IMR-90 (cell line): ENCODE measurements around the gene ATG10. TPM values are rescaled to one million over a fixed set of nuclear protein-coding genes. Genes with fewer than 3 reads are reported as not detected.

Experiments
- ATAC-seq: fragments of 200-7000 bp; cut with Tn5 transposase; 2 replicates; pipeline ENCODE4 v1.9.1; 2020; ENCODE audit warnings: low read depth, mild to moderate bottlenecking, moderate library complexity
- BruUV-seq: library from RNA; stranded (reverse); fragments of 400-500 nt; replicated peaks from 2 replicates; lab custom pipeline; 2021; lab: Mats Ljungman, UMichigan
- CTCF ChIA-PET: fragments of 300-600 bp; formaldehyde crosslinking; extraction: SDS; loops from one replicate; lab custom pipeline; 2021; ENCODE audit warnings: antibody characterized with exemption; lab: Yijun Ruan, JAX
- POLR2A ChIA-PET: fragments of 300-600 bp; sonication (Branson Sonifier 250); formaldehyde crosslinking; loops from one replicate; lab custom pipeline; 2022; ENCODE audit warnings: antibody characterized with exemption; ENCODE audit not compliant: unreplicated experiment; lab: Charles Lee
- DNase-seq: peaks from one replicate; pipeline ENCODE4 v3.0.0; 2013
- H2AFZ ChIP-seq: replicated peaks from 2 replicates; pipeline ENCODE3; 2013; ENCODE audit warnings: low read length, mild to moderate bottlenecking; ENCODE audit not compliant: poor library complexity
- H2AK5ac ChIP-seq: 2 replicates; pipeline ENCODE4 v1.6.1; 2013; ENCODE audit warnings: low read depth, low read length, inconsistent platforms
- H2AK9ac ChIP-seq: replicated peaks from 2 replicates; pipeline ENCODE3; 2013; ENCODE audit warnings: mild to moderate bottlenecking, low read depth, low read length, moderate library complexity; ENCODE audit not compliant: poor library complexity
- H2BK120ac ChIP-seq: 2 replicates; pipeline ENCODE4 v1.6.1; 2013; ENCODE audit warnings: low read depth, low read length, inconsistent platforms
- H2BK15ac ChIP-seq: 3 replicates; pipeline ENCODE4 v1.6.1; 2013; ENCODE audit warnings: low read depth, low read length, inconsistent platforms
- H2BK20ac ChIP-seq: 2 replicates; pipeline ENCODE4 v1.6.1; 2013; ENCODE audit warnings: low read depth, mild to moderate bottlenecking, inconsistent platforms, low read length, moderate library complexity
- H2BK5ac ChIP-seq: 2 replicates; pipeline ENCODE4 v1.6.1; 2013; ENCODE audit warnings: mild to moderate bottlenecking, low read depth, low read length, inconsistent platforms; ENCODE audit not compliant: poor library complexity, severe bottlenecking
- H3K14ac ChIP-seq: replicated peaks from 2 replicates; pipeline ENCODE4 v1.6.1; 2013; ENCODE audit warnings: low read depth, low read length, inconsistent platforms
- H3K18ac ChIP-seq: 2 replicates; pipeline ENCODE4 v1.6.1; 2013; ENCODE audit warnings: low read depth, low read length, control low read depth
- H3K23ac ChIP-seq: 2 replicates; pipeline ENCODE4 v1.6.1; 2013; ENCODE audit warnings: low read depth, low read length, inconsistent platforms
- H3K27ac ChIP-seq: 2 replicates; pipeline ENCODE4 v1.5.1; 2013; ENCODE audit warnings: mild to moderate bottlenecking, control low read depth, low read length; ENCODE audit not compliant: insufficient read depth
- H3K27me3 ChIP-seq: 2 replicates; pipeline ENCODE4 v1.6.1; 2013; ENCODE audit warnings: low read length; ENCODE audit not compliant: control insufficient read depth, insufficient read depth
- H3K36me3 ChIP-seq: 2 replicates; pipeline ENCODE4 v1.6.1; 2013; ENCODE audit warnings: low read length, mixed read lengths; ENCODE audit not compliant: control insufficient read depth, insufficient read depth
- H3K4ac ChIP-seq: 2 replicates; pipeline ENCODE4 v1.6.1; 2013; ENCODE audit warnings: low read depth, low read length, inconsistent platforms
- H3K4me1 ChIP-seq: 2 replicates; pipeline ENCODE4 v1.6.1; 2013; ENCODE audit warnings: low read length, mixed read lengths; ENCODE audit not compliant: control insufficient read depth, insufficient read depth
- H3K4me2 ChIP-seq: 2 replicates; pipeline ENCODE4 v1.6.1; 2013; ENCODE audit warnings: low read depth, mild to moderate bottlenecking, control low read depth, low read length, moderate library complexity
- H3K4me3 ChIP-seq: 2 replicates; pipeline ENCODE4 v1.5.1; 2013; ENCODE audit warnings: low read depth, mild to moderate bottlenecking, control low read depth, low read length, moderate library complexity; ENCODE audit not compliant: insufficient read depth
- H3K56ac ChIP-seq: 2 replicates; pipeline ENCODE4 v1.6.1; 2013; ENCODE audit warnings: low read length, inconsistent platforms; ENCODE audit not compliant: insufficient read depth; ENCODE audit errors: extremely low read depth
- H3K79me1 ChIP-seq, 2 experiments: 2 replicates each; pipeline ENCODE4 v1.6.1; 2013; ENCODE audit warnings: low read length in 2 of 2, inconsistent platforms in 1 of 2, low read depth in 1 of 2
- H3K9ac ChIP-seq: 2 replicates; pipeline ENCODE4 v1.6.1; 2013; ENCODE audit warnings: low read depth, low read length, control low read depth
- H3K9me1 ChIP-seq: 2 replicates; pipeline ENCODE4 v1.6.1; 2013; ENCODE audit warnings: low read length, inconsistent platforms; ENCODE audit not compliant: insufficient read depth
- H3K9me3 ChIP-seq: 2 replicates; pipeline ENCODE4 v1.6.1; 2013; ENCODE audit warnings: low read length; ENCODE audit not compliant: control insufficient read depth, insufficient read depth
- H4K20me1 ChIP-seq: 2 replicates; pipeline ENCODE4 v1.6.1; 2013; ENCODE audit warnings: low read length, inconsistent platforms; ENCODE audit not compliant: insufficient read depth
- H4K5ac ChIP-seq: 2 replicates; pipeline ENCODE4 v1.6.1; 2013; ENCODE audit warnings: mild to moderate bottlenecking, low read depth, low read length, control low read depth
- H4K8ac ChIP-seq, 2 experiments: 2 replicates each; pipeline ENCODE4 v1.6.1; 2013; ENCODE audit warnings: low read depth in 2 of 2, low read length in 2 of 2, control low read depth in 1 of 2, inconsistent platforms in 1 of 2
- H4K91ac ChIP-seq: 2 replicates; pipeline ENCODE4 v1.6.1; 2013; ENCODE audit warnings: low read depth, low read length, inconsistent platforms; ENCODE audit not compliant: insufficient read depth
- CEBPB ChIP-seq: IDR thresholded peaks from 2 replicates; pipeline ENCODE4 v1.6.1; 2012; ENCODE audit warnings: low read depth, low read length, improper control_type of control experiment
- FOS ChIP-seq: fragments of 150-350 bp; IDR thresholded peaks from 2 replicates; pipeline ENCODE4 v1.6.1; 2016; ENCODE audit warnings: low read depth, low read length
- WGBS, 2 experiments: methylation state at CpG; one replicate each; pipeline versions ENCODE4 v1.1.5 to v1.1.7; 2013; ENCODE audit warnings: missing lambda C conversion rate in 2 of 2; ENCODE audit not compliant: insufficient read length in 1 of 2; ENCODE audit errors: extremely low coverage in 2 of 2; 5-methylcytosine and 5-hydroxymethylcytosine counted together
- dilution Hi-C: fragments of 300-500 bp; cut with HindIII; formaldehyde crosslinking; loops from one replicate; pipeline ENCODE4 v1.14.3; 2018; ENCODE audit warnings: low sequenced_read_pairs; ENCODE audit not compliant: unreplicated experiment
- in situ Hi-C: fragments of 300-500 bp; cut with MboI; formaldehyde crosslinking; loops from 3 replicates; pipeline ENCODE4 v1.14.3; 2019; ENCODE audit warnings: low sequenced_read_pairs, inconsistent platforms, mixed read lengths
- intact Hi-C: fragments of 100-400 bp; cut with micrococcal nuclease; formaldehyde crosslinking; loops from 2 replicates; pipeline ENCODE4 v1.10.0; 2022
- polyA plus RNA-seq, 3 experiments: library from polyadenylated mRNA; depleted of rRNA; stranded (reverse); fragments of >200 nt; gene quantifications; 2 replicates each; pipeline ENCODE4 v1.2.3, GENCODE V29; 2012; ENCODE audit warnings: low replicate concordance in 1 of 3
- total RNA-seq: library from RNA; depleted of rRNA; stranded (reverse); fragments of >200 nt; gene quantifications from 2 replicates; pipeline ENCODE4 v1.2.3, GENCODE V29; 2012

The ATG10 gene
- total and polyA plus RNA-seq, 2 of the 4 experiments (the other 2 are of a cell fraction), result 3.4 to 8.1 TPM

DNA sequence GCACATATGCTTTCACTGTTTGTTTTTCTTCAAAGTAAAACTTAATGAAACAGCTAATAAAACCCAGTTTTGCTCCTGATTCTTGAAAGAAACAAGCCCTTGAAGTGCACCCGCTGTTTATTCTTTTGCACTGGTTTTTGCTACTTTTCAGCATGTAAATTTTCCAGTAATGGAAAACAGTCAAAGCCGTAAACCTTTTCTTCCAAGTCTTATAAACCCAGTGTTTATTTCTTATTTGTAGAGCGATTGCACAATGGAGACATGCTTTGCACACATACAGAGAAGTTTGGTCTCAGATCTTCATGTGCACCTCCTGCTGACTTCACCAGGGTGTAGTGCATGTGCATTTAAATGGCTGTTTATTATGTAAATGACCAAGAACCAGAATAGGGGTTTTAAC lies 51.8 kb downstream of the ATG10 start:
- no peaks in the 10 kb centered on the region for H3K9me3 ChIP-seq
- in situ Hi-C loops, result no loop called here
- no peak overlapping the region for H2AFZ ChIP-seq
- no CpG with 5 or more reads among the region's 3 CpGs for WGBS, 2 experiments
- no peaks in the 10 kb centered on the region for H3K79me1 ChIP-seq
- no peak overlapping the region for H3K18ac ChIP-seq
- intact Hi-C loops, result no loop called here
- TF ChIP-seq FOS (no peak), CEBPB (peak; percentile 87)
- H3K14ac ChIP-seq, result no peak overlapping the region
- no peak overlapping the region for H3K4me3 ChIP-seq
- no peak overlapping the region for H3K27ac ChIP-seq
- H2BK20ac ChIP-seq, result no peak overlapping the region
- H3K4me2 ChIP-seq, result 0 out of 2 replicates have a peak overlapping the region, but pooled peaks have one; percentile 34
- no peak overlapping the region for H2BK120ac ChIP-seq
- no peak overlapping the region for H2AK9ac ChIP-seq
- H3K4me1 ChIP-seq, result no peaks in the 10 kb centered on the region
- no peak overlapping the region for H2AK5ac ChIP-seq
- H4K91ac ChIP-seq, result no peak overlapping the region
- no peaks in the 10 kb centered on the region for H3K27me3 ChIP-seq
- CTCF ChIA-PET, result interaction anchor here (0.6 kb wide), 1 partner anchor 100 kb away, joined by 5 read pairs; no protein-coding TSS in a partner anchor
- no TSS peak for BruUV-seq
- no peak overlapping the region for H3K23ac ChIP-seq
- H4K8ac ChIP-seq, result no peak overlapping the region
- H3K36me3 ChIP-seq, result no peaks in the 10 kb centered on the region
- ATAC-seq (peak; percentile 56; the same call in 1 of the 2 replicates), DNase-seq (peak; percentile 44)
- H4K5ac ChIP-seq, result no peak overlapping the region
- H3K9me1 ChIP-seq, result peaks cover 3% of the 10 kb centered on the region; the same call in 1 of the 2 replicates
- no peak overlapping the region for H3K4ac ChIP-seq
- no peaks in the 10 kb centered on the region for H4K20me1 ChIP-seq
- POLR2A ChIA-PET, result no interaction called here
- H3K56ac ChIP-seq, result no peak overlapping the region
- H2BK5ac ChIP-seq, result no peak overlapping the region
- dilution Hi-C loops, result no loop called here
- no peak overlapping the region for H3K9ac ChIP-seq
- H2BK15ac ChIP-seq, result no peak overlapping the region
